Neural cell (in vitro differentiated cells): ENCODE measurements around the gene HLA-DRB5. TPM values are rescaled to one million over a fixed set of nuclear protein-coding genes. Genes with fewer than 3 reads are reported as not detected.

Source experiments
- H2AFZ ChIP-seq: fragments of 200-600, 300-800 bp; sonication (generic), shearing (Covaris generic); 2 replicates; pipeline ENCODE4 v1.6.0; 2014; ENCODE audit warnings: low read depth, mild to moderate bottlenecking, antibody characterized with exemption, low read length, moderate library complexity
- H3F3A ChIP-seq: fragments of 200-600 bp; shearing (Covaris generic); 2 replicates; pipeline ENCODE4 v1.6.1; 2016; ENCODE audit warnings: mild to moderate bottlenecking, moderate library complexity, mixed read lengths, antibody characterized with exemption, low read length; ENCODE audit not compliant: insufficient read depth, poor library complexity, severe bottlenecking
- H3K27ac ChIP-seq: fragments of 200-600, 300-800 bp; sonication (generic), shearing (Covaris generic); 2 replicates; pipeline ENCODE4 v1.5.1; 2014; ENCODE audit warnings: mild to moderate bottlenecking, low read length, moderate library complexity
- H3K27me3 ChIP-seq: fragments of 300-800, 200-600 bp; sonication (generic), shearing (Covaris generic); 2 replicates; pipeline ENCODE4 v1.6.0; 2014; ENCODE audit warnings: mild to moderate bottlenecking, low read depth, low read length, moderate library complexity; ENCODE audit not compliant: insufficient read depth
- H3K36me3 ChIP-seq: fragments of 300-800, 200-600 bp; sonication (generic), shearing (Covaris generic); 2 replicates; pipeline ENCODE4 v1.5.1; 2014; ENCODE audit warnings: mild to moderate bottlenecking, antibody characterized with exemption, low read length, moderate library complexity; ENCODE audit not compliant: insufficient read depth
- H3K4me2 ChIP-seq: fragments of 300-800, 200-600 bp; sonication (generic), shearing (Covaris generic); 2 replicates; pipeline ENCODE4 v1.6.0; 2014; ENCODE audit warnings: mild to moderate bottlenecking, low read length
- H3K4me3 ChIP-seq: fragments of 300-800, 200-600 bp; sonication (generic), shearing (Covaris generic); 2 replicates; pipeline ENCODE4 v1.5.1; 2014; ENCODE audit warnings: mild to moderate bottlenecking, low read length, moderate library complexity
- H3K79me2 ChIP-seq: fragments of 200-600 bp; shearing (Covaris generic); replicated peaks from 2 replicates; pipeline ENCODE4 v1.6.0; 2014; ENCODE audit warnings: mild to moderate bottlenecking, low read length, moderate library complexity; ENCODE audit not compliant: insufficient read depth
- H3K9ac ChIP-seq: fragments of 300-800, 200-600 bp; sonication (generic), shearing (Covaris generic); 2 replicates; pipeline ENCODE4 v1.6.1; 2016; ENCODE audit warnings: mild to moderate bottlenecking, low read length, mixed read lengths
- H3K9me2 ChIP-seq: fragments of 200-600 bp; shearing (Covaris generic); 2 replicates; pipeline ENCODE4 v1.6.1; 2016; ENCODE audit warnings: mild to moderate bottlenecking, low read length, mixed read lengths; ENCODE audit not compliant: insufficient read depth
- H3K9me3 ChIP-seq: fragments of 200-600, 300-800 bp; sonication (generic), shearing (Covaris generic); 2 replicates; pipeline ENCODE4 v1.6.1; 2016; ENCODE audit warnings: mild to moderate bottlenecking, mixed run types, low read length, moderate library complexity, mixed read lengths
- H4K20me1 ChIP-seq: fragments of 200-600 bp; shearing (Covaris generic); 2 replicates; pipeline ENCODE4 v1.6.1; 2016; ENCODE audit warnings: mild to moderate bottlenecking, mixed run types; ENCODE audit not compliant: insufficient read depth
- CTCF ChIP-seq: fragments of 450-650 bp; IDR thresholded peaks from 2 replicates; pipeline ENCODE4 v1.5.1; 2014; ENCODE audit warnings: antibody characterized with exemption, mild to moderate bottlenecking, moderate library complexity; ENCODE audit not compliant: poor library complexity, severe bottlenecking
- EP300 ChIP-seq: fragments of 450-650 bp; conservative IDR thresholded peaks from 2 replicates; pipeline ENCODE4 v1.6.1; 2014; ENCODE audit warnings: antibody characterized with exemption, mild to moderate bottlenecking, moderate library complexity; ENCODE audit not compliant: poor library complexity, severe bottlenecking
- EZH2 ChIP-seq: fragments of 200-600, 300-800 bp; shearing (Covaris generic), sonication (generic); IDR thresholded peaks from 2 replicates; pipeline ENCODE4 v1.6.1; 2014; ENCODE audit warnings: antibody characterized with exemption, low read length, borderline replicate concordance, mild to moderate bottlenecking; ENCODE audit not compliant: insufficient read depth, poor library complexity, severe bottlenecking
- MXI1 ChIP-seq: fragments of 450-650 bp; conservative IDR thresholded peaks from 2 replicates; pipeline ENCODE4 v1.6.1; 2014; ENCODE audit warnings: antibody characterized with exemption, mild to moderate bottlenecking; ENCODE audit not compliant: poor library complexity, severe bottlenecking
- POLR2AphosphoS5 ChIP-seq: IDR thresholded peaks from 2 replicates; pipeline ENCODE4 v1.6.1; 2012
- RAD21 ChIP-seq: fragments of 450-650 bp; conservative IDR thresholded peaks from 2 replicates; pipeline ENCODE4 v1.6.1; 2014; ENCODE audit warnings: antibody characterized with exemption, mild to moderate bottlenecking, moderate library complexity
- REST ChIP-seq: IDR thresholded peaks from 2 replicates; pipeline ENCODE4 v1.6.1; 2012; ENCODE audit warnings: borderline replicate concordance
- SMC3 ChIP-seq: fragments of 450-650 bp; conservative IDR thresholded peaks from 2 replicates; pipeline ENCODE4 v1.6.1; 2014; ENCODE audit warnings: antibody characterized with exemption, mild to moderate bottlenecking, moderate library complexity; ENCODE audit not compliant: poor library complexity
- TAF1 ChIP-seq: IDR thresholded peaks from 2 replicates; pipeline ENCODE4 v1.6.1; 2012; ENCODE audit warnings: low read depth
- polyA plus RNA-seq: library from polyadenylated mRNA; depleted of rRNA; stranded (reverse); fragments of >200 nt; gene quantifications from 2 replicates; pipeline ENCODE4 v1.2.3, GENCODE V29; 2014

HLA-DRB5 gene
- polyA plus RNA-seq, 1 donor from 2014 or later, result not detected

- H2AFZ ChIP-seq, result no peak overlapping the region
Measured at GRCh38 chr6:32565511-32565910, 35.4 kb upstream of the HLA-DRB5 start.

GRCh38 chr6:32562940-32563339, 32.9 kb upstream of the HLA-DRB5 start:
- H3K27ac ChIP-seq, result no peak overlapping the region
- H2AFZ ChIP-seq, result no peak overlapping the region
- H3K36me3 ChIP-seq, result no peaks in the 10 kb centered on the region
- no peaks in the 10 kb centered on the region for H3K9me2 ChIP-seq
- H3F3A ChIP-seq, result no peaks in the 10 kb centered on the region
- H3K79me2 ChIP-seq, result no peaks in the 10 kb centered on the region
- H3K9me3 ChIP-seq, result no peaks in the 10 kb centered on the region
- no peak overlapping the region for H3K9ac ChIP-seq
- H4K20me1 ChIP-seq, result no peaks in the 10 kb centered on the region
- no peaks in the 10 kb centered on the region for H3K27me3 ChIP-seq
- no peak overlapping the region for H3K4me3 ChIP-seq
- H3K4me2 ChIP-seq, result no peak overlapping the region
- TF ChIP-seq MXI1, result no peak
- TF ChIP-seq REST, result no peak
- no peak for TF ChIP-seq CTCF
- TF ChIP-seq RAD21, result no peak
- no peak for TF ChIP-seq POLR2AphosphoS5
- TF ChIP-seq TAF1, result no peak
- TF ChIP-seq EZH2, result no peak

More at GRCh38 chr6:32565511-32565910, 35.4 kb upstream of the HLA-DRB5 start:
- H3K4me2 ChIP-seq, result no peak overlapping the region
- H3K9ac ChIP-seq, result no peak overlapping the region
- H3K27me3 ChIP-seq, result no peaks in the 10 kb centered on the region
- H3K36me3 ChIP-seq, result no peaks in the 10 kb centered on the region
- H3K4me3 ChIP-seq, result no peak overlapping the region
- H3K79me2 ChIP-seq, result no peaks in the 10 kb centered on the region
- no peak overlapping the region for H3K27ac ChIP-seq
- H3K9me2 ChIP-seq, result no peaks in the 10 kb centered on the region
- no peaks in the 10 kb centered on the region for H3F3A ChIP-seq
- TF ChIP-seq TAF1 (no peak), RAD21 (no peak), REST (no peak), MXI1 (no peak), SMC3 (no peak), EP300 (no peak), CTCF (no peak), POLR2AphosphoS5 (no peak), EZH2 (no peak)
- no peaks in the 10 kb centered on the region for H3K9me3 ChIP-seq
- H4K20me1 ChIP-seq, result no peaks in the 10 kb centered on the region
